GM23338 (cell line): ENCODE data around the gene MTCL3.

ENCODE experiments used
- CREB1 ChIP-seq: fragments of 250-450 bp; sonication (Bioruptor Pico); IDR thresholded peaks from 2 replicates; pipeline ENCODE4 v1.5.0; 2020; ENCODE audit warnings: low read depth, mild to moderate bottlenecking, moderate library complexity
- CTCF ChIP-seq, 2 experiments: fragments of 200-600 bp in 1 of 2; sonication (generic) in 1 of 2; conservative IDR thresholded peaks; 2 replicates each; pipeline versions ENCODE4 v1.5.1 to v1.6.1; 2016 to 2017; ENCODE audit warnings: antibody characterized with exemption in 2 of 2, low read depth in 2 of 2, mild to moderate bottlenecking in 2 of 2, moderate library complexity in 1 of 2
- EZH2 ChIP-seq: fragments of 200-600 bp; sonication (generic); IDR thresholded peaks from one replicate; pipeline ENCODE4 v1.8.0; 2017; ENCODE audit warnings: antibody characterized with exemption, mild to moderate bottlenecking, low read depth; ENCODE audit not compliant: unreplicated experiment
- POLR2AphosphoS5 ChIP-seq: IDR thresholded peaks from 2 replicates; pipeline ENCODE4 v1.6.1; 2016; ENCODE audit warnings: antibody characterized with exemption, low read depth
- REST ChIP-seq: IDR thresholded peaks from one replicate; pipeline ENCODE4 v1.6.1; 2018; ENCODE audit warnings: antibody characterized with exemption; ENCODE audit not compliant: unreplicated experiment

GRCh38 chr6:127471379-127472255 lies 47.5 kb downstream of the MTCL3 start:
- TF ChIP-seq CTCF (conservative IDR thresholded peaks at IDR 0.05; ENCODE audit: low read depth in 2 of 2) (no peak), EZH2 (no peak), CREB1 (CRISPR knock-in tag) (no peak), POLR2AphosphoS5 (no peak), REST (no peak)
